ENCODE measurements around the gene ZNF346. TPM values are rescaled to one million over a fixed set of nuclear protein-coding genes. Genes with fewer than 3 reads are reported as not detected.

Gene ZNF346
- total RNA-seq, 6 donors from 2014 or later, result 9.3 to 31.4 (median 16.8) TPM

DNA sequence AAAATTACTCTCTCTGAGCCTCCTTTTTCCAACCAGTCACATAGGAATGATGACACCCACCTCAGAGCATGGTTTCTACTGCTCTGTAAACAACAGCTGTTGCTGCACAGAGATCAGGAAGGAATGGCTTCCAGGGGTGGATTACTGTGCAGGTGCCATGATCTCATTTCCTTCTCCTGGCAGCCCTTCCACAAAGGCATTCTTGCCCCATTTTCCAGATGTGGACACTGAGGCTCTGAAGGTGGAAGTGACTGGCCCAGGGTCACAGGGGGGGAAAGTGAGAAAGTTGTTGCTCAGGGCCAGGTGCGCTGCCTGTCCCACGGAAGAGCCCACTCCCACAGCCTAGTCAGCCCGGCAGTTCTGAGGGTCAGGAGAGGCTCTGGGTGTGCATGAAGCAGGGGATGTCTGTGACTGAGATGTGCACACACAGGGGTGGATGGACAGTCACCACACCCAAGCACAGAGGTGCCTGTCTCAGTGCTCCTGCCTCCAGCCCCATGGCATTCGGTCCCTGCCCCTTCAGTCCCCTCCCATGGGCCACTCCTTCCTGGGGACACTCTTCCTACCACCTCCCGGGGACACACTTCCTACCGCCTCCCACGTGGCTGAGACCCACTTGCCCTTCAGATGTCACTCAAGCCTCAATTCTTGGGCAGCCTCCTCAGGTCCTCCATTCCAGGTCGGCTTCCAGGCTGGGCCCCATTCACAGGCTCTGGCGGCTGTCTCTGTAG, 81.2 kb downstream of the ZNF346 start:
- no peak for DNase-seq
- WGBS, 2 donors, result 46 to 69% methylated on average over 6 to 9 of the region's 9 CpGs
- H3K36me3 ChIP-seq, result no peaks in the 10 kb centered on the region
- TF ChIP-seq POLR2AphosphoS5 (IDR thresholded peaks at IDR 0.05), result no peak
- TF ChIP-seq, protein P1, sequence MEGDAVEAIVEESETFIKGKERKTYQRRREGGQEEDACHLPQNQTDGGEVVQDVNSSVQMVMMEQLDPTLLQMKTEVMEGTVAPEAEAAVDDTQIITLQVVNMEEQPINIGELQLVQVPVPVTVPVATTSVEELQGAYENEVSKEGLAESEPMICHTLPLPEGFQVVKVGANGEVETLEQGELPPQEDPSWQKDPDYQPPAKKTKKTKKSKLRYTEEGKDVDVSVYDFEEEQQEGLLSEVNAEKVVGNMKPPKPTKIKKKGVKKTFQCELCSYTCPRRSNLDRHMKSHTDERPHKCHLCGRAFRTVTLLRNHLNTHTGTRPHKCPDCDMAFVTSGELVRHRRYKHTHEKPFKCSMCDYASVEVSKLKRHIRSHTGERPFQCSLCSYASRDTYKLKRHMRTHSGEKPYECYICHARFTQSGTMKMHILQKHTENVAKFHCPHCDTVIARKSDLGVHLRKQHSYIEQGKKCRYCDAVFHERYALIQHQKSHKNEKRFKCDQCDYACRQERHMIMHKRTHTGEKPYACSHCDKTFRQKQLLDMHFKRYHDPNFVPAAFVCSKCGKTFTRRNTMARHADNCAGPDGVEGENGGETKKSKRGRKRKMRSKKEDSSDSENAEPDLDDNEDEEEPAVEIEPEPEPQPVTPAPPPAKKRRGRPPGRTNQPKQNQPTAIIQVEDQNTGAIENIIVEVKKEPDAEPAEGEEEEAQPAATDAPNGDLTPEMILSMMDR (IDR thresholded peaks at IDR 0.05), result no peak
- TF ChIP-seq POLR2A (IDR thresholded peaks at IDR 0.05), result no peak
- TF ChIP-seq EP300 (IDR thresholded peaks at IDR 0.05), result no peak
- no peak overlapping the region for H3K4me3 ChIP-seq
- no peaks in the 10 kb centered on the region for H3K9me3 ChIP-seq
- ATAC-seq (ENCODE audit: low FRiP score in 2 of 2), result peak in 1 of 2 donors; percentile 55
- no peaks in the 10 kb centered on the region for H3K27me3 ChIP-seq
- H3K27ac ChIP-seq, result no peak overlapping the region
- no peaks in the 10 kb centered on the region for H3K4me1 ChIP-seq

DNA sequence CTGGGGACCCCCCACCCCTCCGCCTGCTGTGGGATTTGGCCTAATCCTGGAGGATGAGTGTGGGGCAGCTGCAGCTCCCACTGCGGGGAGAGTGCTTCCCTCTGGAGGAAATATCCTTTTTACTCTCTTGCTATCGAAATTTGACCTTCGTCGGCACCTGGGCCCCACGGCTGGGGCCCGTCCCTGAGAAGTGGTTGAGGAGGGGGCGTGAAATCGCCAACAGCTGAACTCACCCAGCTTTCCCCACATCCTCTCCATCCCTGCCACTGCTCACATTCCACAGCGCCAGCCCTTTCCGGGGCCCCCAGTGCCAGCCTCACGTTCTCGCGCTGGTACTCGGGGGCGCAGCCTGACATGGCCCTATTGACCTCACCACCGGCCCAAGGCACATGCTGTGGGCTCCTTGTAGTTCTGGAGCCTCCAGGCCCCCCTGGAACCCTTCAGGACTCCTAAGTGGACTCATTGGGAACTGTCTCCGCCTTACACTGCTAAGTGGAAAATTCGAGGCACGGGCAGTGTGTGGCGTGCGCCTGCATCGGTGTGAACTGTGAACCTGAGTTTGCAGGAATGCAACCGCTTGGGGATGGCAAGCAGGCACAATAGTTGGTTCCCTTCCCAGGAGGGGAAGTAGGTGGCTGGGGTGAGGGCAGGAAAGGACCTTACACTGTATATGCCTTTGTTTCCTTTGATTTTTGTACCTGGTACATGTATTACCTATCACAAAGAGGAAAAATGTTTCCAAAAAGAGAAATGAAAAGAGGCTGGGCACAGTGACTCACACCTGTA, 83.4 kb downstream of the ZNF346 start:
- H3K36me3 ChIP-seq, result no peaks in the 10 kb centered on the region
- no peak overlapping the region for H3K4me3 ChIP-seq
- TF ChIP-seq, protein P1 (IDR thresholded peaks at IDR 0.05), result no peak
- TF ChIP-seq POLR2AphosphoS5 (IDR thresholded peaks at IDR 0.05), result no peak
- H3K4me1 ChIP-seq, result no peaks in the 10 kb centered on the region
- DNase-seq (peak in 1 of 2 donors; percentile 63), ATAC-seq (ENCODE audit: low FRiP score in 2 of 2) (no peak)
- H3K27ac ChIP-seq, result no peak overlapping the region
- H3K27me3 ChIP-seq, result no peaks in the 10 kb centered on the region
- 67 to 80% methylated on average over 24 of the region's 24 CpGs for WGBS, 2 donors
- H3K9me3 ChIP-seq, result no peaks in the 10 kb centered on the region

DNA sequence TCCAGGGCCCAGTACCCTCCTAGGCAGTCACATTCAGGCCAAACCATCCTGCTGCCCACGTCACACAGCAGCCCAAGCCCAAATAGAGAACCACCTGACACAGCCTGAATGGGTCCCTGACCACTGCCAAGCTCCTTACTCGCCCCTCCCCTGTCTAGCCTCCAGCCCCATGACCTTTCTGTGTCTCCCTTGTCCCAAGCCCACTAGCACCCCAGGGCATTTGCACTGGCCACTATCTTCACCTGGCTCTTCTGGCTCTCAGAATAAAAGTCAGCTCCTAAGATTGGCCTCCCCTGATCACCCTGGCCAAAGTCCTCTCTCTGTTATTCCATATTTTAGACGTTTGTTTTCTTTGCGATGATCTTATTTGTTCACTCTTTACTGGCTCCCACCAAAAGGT, 84.7 kb downstream of the ZNF346 start:
- Histone ChIP-seq H3K27ac (no peak overlapping the region), H3K4me3 (no peak overlapping the region), H3K36me3 (no peaks in the 10 kb centered on the region), H3K9me3 (no peaks in the 10 kb centered on the region), H3K27me3 (no peaks in the 10 kb centered on the region), H3K4me1 (peaks cover 0 to 7% (median 0%) of the 10 kb centered on the region in 4 donors)
- TF ChIP-seq POLR2A (IDR thresholded peaks at IDR 0.05) (no peak), EP300 (IDR thresholded peaks at IDR 0.05) (no peak), POLR2AphosphoS5 (IDR thresholded peaks at IDR 0.05) (no peak)
- TF ChIP-seq, protein P1 (IDR thresholded peaks at IDR 0.05), result no peak
- 71 to 81% methylated on average over 4 of the region's 4 CpGs for WGBS, 2 donors
- ATAC-seq (ENCODE audit: low FRiP score in 2 of 2) (no peak), DNase-seq (no peak)

DNA sequence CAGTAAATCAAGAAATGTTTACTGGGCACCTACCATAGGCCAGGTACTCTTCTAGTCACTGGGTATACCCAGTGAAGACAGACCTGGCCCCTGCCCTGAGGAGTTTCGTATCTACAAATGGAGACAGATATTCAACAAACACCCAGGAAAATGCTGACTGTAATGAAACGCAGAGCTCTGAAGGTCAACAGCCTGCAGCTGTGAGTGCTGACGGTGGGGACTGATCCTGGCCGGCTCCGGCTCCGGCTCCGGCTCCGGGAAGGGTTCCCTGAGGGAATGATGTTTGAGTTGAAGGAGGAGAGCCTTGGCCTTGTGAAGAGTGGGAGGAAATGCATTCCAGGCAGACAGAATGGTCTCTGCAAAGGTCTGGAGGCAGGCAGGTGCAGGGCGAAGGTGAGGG, 87.3 kb downstream of the ZNF346 start:
- 49 to 68% methylated on average over 5 to 9 of the region's 9 CpGs for whole genome bisulfite sequencing, 2 donors
- peak in 1 of 2 donors; percentile 77 for DNase-seq
- ATAC-seq (ENCODE audit: low FRiP score in 2 of 2), result no peak

More for the DNA sequence above, 87.3 kb downstream of the ZNF346 start:
- TF ChIP-seq POLR2AphosphoS5 (IDR thresholded peaks at IDR 0.05), result no peak
- no peak for TF ChIP-seq EP300 (IDR thresholded peaks at IDR 0.05)
- no peak for TF ChIP-seq POLR2A (IDR thresholded peaks at IDR 0.05)
- TF ChIP-seq, protein P1 (IDR thresholded peaks at IDR 0.05), result no peak
- Histone ChIP-seq H3K9me3 (no peaks in the 10 kb centered on the region), H3K4me3 (no peak overlapping the region), H3K27ac (no peak overlapping the region), H3K27me3 (no peaks in the 10 kb centered on the region), H3K36me3 (no peaks in the 10 kb centered on the region), H3K4me1 (peaks cover 3 to 19% (median 10%) of the 10 kb centered on the region in 4 donors)

Measured in upper lobe of left lung (tissue), 6 donors.